ENCODE data around the gene THBS2. TPM values are rescaled to one million over a fixed set of nuclear protein-coding genes. Genes with fewer than 3 reads are reported as not detected.

THBS2 gene
- total RNA-seq, 2 donors from 2014 or later: not detected

DNA sequence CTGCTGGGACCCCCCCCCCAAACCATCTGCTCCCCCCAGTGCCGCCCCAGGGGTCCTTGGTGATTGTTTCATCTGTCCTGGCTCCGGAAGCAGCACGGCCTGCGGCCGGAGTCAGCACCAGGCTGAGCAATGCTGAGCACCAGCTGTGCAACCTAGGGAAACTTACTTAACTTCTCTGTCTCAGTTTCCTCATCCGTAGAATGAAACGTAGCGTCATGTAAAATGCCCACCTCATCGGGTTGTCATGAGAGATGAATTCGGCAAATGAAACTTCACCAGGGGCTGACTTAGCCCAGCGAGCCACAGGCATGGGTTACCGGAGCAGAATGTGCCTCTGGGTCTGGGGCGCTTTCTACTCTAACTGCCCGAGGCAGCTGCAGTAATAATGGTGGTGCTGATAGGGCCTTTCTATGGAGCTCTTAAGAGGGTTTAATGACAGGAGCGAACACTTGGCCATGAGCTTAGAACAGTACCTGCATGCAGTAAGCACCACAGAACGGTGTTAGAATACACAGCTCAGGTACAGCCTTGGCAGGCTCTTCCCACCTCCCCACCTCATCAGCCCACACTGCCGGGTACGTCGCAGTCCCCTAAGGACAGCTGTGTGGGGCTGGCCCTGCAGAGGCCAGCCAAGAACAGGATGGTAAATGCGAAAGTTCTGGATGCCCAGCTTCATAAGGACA lies 1.7 kb downstream of the THBS2 start:
- Mint-ChIP-seq H3K36me3 (ENCODE audit: insufficient read depth in 2 of 2) (no peaks in the 10 kb centered on the region), H3K27ac (no peak overlapping the region), H3K4me1 (ENCODE audit: low read depth) (peaks cover 23% of the 10 kb centered on the region), H3K9me3 (peaks cover 8 to 10% of the 10 kb centered on the region in 2 donors), H3K4me3 (no peak overlapping the region), H3K27me3 (ENCODE audit: low read depth) (peaks cover 69% of the 10 kb centered on the region)
- DNase-seq (no peak), ATAC-seq (replicated peaks in 1 of 2) (no peak)

GRCh38 chr6:169251371-169251802 lies 2.3 kb downstream of the THBS2 start:
- ATAC-seq (replicated peaks in 1 of 2): no peak

GRCh38 chr6:169250660-169251059 lies 3.0 kb downstream of the THBS2 start:
- Mint-ChIP-seq H3K27ac (no peak overlapping the region), H3K9me3 (peaks cover 8 to 10% of the 10 kb centered on the region in 2 donors), H3K4me1 (ENCODE audit: low read depth) (peaks cover 23% of the 10 kb centered on the region), H3K36me3 (ENCODE audit: insufficient read depth in 2 of 2) (no peaks in the 10 kb centered on the region), H3K27me3 (ENCODE audit: low read depth) (peaks cover 58% of the 10 kb centered on the region), H3K4me3 (no peak overlapping the region)
- no peak for ATAC-seq (replicated peaks in 1 of 2)
- no peak for DNase-seq

More at GRCh38 chr6:169251371-169251802, 2.3 kb downstream of the THBS2 start:
- Mint-ChIP-seq H3K36me3 (ENCODE audit: insufficient read depth in 2 of 2) (no peaks in the 10 kb centered on the region), H3K4me3 (no peak overlapping the region), H3K27ac (no peak overlapping the region), H3K9me3 (peaks cover 8 to 10% of the 10 kb centered on the region in 2 donors), H3K4me1 (ENCODE audit: low read depth) (peaks cover 23% of the 10 kb centered on the region), H3K27me3 (ENCODE audit: low read depth) (peaks cover 65% of the 10 kb centered on the region)
- no peak for DNase-seq

GRCh38 chr6:169249057-169249456 lies 4.6 kb downstream of the THBS2 start:
- DNase-seq (no peak), ATAC-seq (replicated peaks in 1 of 2) (no peak)
- H3K4me1 Mint-ChIP-seq (ENCODE audit: low read depth): peaks cover 23% of the 10 kb centered on the region
- H3K27ac Mint-ChIP-seq: no peak overlapping the region
- peaks cover 42% of the 10 kb centered on the region for H3K27me3 Mint-ChIP-seq (ENCODE audit: low read depth)
- no peak overlapping the region for H3K4me3 Mint-ChIP-seq
- H3K36me3 Mint-ChIP-seq (ENCODE audit: insufficient read depth in 2 of 2): no peaks in the 10 kb centered on the region
- peaks cover 8 to 10% of the 10 kb centered on the region in 2 donors for H3K9me3 Mint-ChIP-seq

DNA sequence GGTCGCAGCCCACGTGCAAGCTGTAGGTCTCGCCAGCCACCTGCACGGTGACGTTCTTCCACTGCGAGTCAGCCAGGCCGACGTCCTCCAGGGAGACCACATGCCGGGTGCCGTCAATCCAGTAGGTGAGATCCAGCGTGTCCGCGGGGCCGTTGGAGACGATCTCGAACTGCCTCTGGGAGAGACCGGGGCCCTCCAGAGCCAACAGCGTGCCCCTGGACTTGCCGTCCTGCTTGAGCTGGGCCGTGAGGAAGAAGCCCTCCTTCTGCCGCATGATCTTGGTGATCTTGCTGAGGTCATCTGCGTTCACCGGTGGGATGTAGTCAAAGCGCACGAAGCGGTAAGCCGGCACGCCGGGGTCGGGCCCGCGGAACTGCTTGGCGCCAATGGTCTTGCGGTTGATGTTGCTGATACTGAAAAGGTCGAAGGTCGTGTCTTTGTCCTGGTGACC lies 5.1 kb downstream of the THBS2 start:
- no peak for DNase-seq
- peaks cover 37% of the 10 kb centered on the region for H3K27me3 Mint-ChIP-seq (ENCODE audit: low read depth)
- H3K4me3 Mint-ChIP-seq: no peak overlapping the region
- H3K27ac Mint-ChIP-seq: no peak overlapping the region
- H3K4me1 Mint-ChIP-seq (ENCODE audit: low read depth): peaks cover 19% of the 10 kb centered on the region
- H3K36me3 Mint-ChIP-seq (ENCODE audit: insufficient read depth in 2 of 2): no peaks in the 10 kb centered on the region
- no peak for ATAC-seq (replicated peaks in 1 of 2)
- H3K9me3 Mint-ChIP-seq: peaks cover 8 to 10% of the 10 kb centered on the region in 2 donors

DNA sequence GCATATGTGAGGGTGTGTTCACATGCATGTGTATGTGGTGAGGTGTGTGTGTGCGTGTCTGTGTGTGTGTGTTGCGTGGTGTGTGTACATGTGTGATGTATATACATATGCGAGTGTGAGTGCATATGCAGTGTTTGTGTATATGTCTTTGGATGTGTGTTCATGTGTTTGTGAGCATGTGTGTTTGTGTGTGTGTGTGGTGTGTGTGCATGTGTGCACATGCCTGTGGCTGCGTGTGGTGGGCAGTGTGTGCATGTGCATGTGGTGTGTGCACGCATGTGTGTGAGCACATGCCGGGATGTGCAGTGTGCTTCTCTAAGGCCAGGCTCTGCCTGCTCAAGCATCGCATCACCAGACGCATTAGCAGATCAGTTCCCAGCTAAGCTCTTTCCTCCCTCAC lies 5.7 kb downstream of the THBS2 start:
- H3K36me3 Mint-ChIP-seq (ENCODE audit: insufficient read depth in 2 of 2): no peaks in the 10 kb centered on the region
- H3K4me1 Mint-ChIP-seq (ENCODE audit: low read depth): peaks cover 13% of the 10 kb centered on the region
- H3K4me3 Mint-ChIP-seq: no peak overlapping the region
- no peak overlapping the region for H3K27ac Mint-ChIP-seq
- no peak for ATAC-seq (replicated peaks in 1 of 2)
- no peak for DNase-seq
- H3K9me3 Mint-ChIP-seq: peaks cover 8 to 10% of the 10 kb centered on the region in 2 donors
- peaks cover 31% of the 10 kb centered on the region for H3K27me3 Mint-ChIP-seq (ENCODE audit: low read depth)

GRCh38 chr6:169247419-169247818 lies 6.2 kb downstream of the THBS2 start:
- no peak for DNase-seq
- Mint-ChIP-seq H3K27me3 (ENCODE audit: low read depth) (peaks cover 26% of the 10 kb centered on the region), H3K36me3 (ENCODE audit: insufficient read depth in 2 of 2) (no peaks in the 10 kb centered on the region), H3K4me3 (no peak overlapping the region), H3K4me1 (ENCODE audit: low read depth) (peaks cover 8% of the 10 kb centered on the region), H3K9me3 (peaks cover 8 to 10% of the 10 kb centered on the region in 2 donors), H3K27ac (no peak overlapping the region)
- no peak for ATAC-seq (replicated peaks in 1 of 2)

DNA sequence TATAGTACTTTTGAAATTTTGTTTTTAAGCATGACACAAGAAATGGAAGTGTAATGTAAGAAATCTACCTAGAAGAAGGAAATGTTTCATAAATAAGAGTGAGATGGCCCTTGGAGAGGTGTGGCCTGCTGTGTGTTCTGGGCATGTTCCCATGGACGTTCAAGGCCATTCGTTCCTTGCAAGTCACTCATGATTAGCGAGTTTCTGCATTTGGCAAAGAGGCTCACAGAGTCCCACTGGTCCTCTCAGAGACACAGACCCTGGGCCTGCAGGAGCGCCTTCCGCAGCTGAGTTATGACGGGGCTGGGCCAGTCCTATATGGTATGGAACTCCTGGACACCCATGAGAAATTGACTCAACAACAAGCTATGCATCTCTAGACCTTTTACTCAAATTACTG lies 7.2 kb downstream of the THBS2 start:
- no peaks in the 10 kb centered on the region for H3K4me1 Mint-ChIP-seq (ENCODE audit: low read depth)
- H3K27me3 Mint-ChIP-seq (ENCODE audit: low read depth): peaks cover 16% of the 10 kb centered on the region
- DNase-seq (no peak), ATAC-seq (replicated peaks in 1 of 2) (no peak)
- no peak overlapping the region for H3K27ac Mint-ChIP-seq
- H3K9me3 Mint-ChIP-seq: peaks cover 8 to 10% of the 10 kb centered on the region in 2 donors
- no peak overlapping the region for H3K4me3 Mint-ChIP-seq
- no peaks in the 10 kb centered on the region for H3K36me3 Mint-ChIP-seq (ENCODE audit: insufficient read depth in 2 of 2)

GRCh38 chr6:169244684-169245383 lies 8.8 kb downstream of the THBS2 start:
- no peaks in the 10 kb centered on the region for H3K36me3 Mint-ChIP-seq (ENCODE audit: insufficient read depth in 2 of 2)
- no peak overlapping the region for H3K4me3 Mint-ChIP-seq
- H3K4me1 Mint-ChIP-seq (ENCODE audit: low read depth): no peaks in the 10 kb centered on the region
- no peak for DNase-seq
- H3K27me3 Mint-ChIP-seq (ENCODE audit: low read depth): no peaks in the 10 kb centered on the region
- ATAC-seq (replicated peaks in 1 of 2): no peak
- peaks cover 8 to 10% of the 10 kb centered on the region in 2 donors for H3K9me3 Mint-ChIP-seq
- no peak overlapping the region for H3K27ac Mint-ChIP-seq

GRCh38 chr6:169243661-169244060 lies 10.0 kb downstream of the THBS2 start:
- Mint-ChIP-seq H3K4me1 (ENCODE audit: low read depth) (no peaks in the 10 kb centered on the region), H3K9me3 (peaks cover 8 to 10% of the 10 kb centered on the region in 2 donors), H3K27ac (no peak overlapping the region), H3K27me3 (ENCODE audit: low read depth) (no peaks in the 10 kb centered on the region), H3K4me3 (no peak overlapping the region), H3K36me3 (ENCODE audit: insufficient read depth in 2 of 2) (no peaks in the 10 kb centered on the region)
- ATAC-seq (replicated peaks in 1 of 2) (no peak), DNase-seq (no peak)

DNA sequence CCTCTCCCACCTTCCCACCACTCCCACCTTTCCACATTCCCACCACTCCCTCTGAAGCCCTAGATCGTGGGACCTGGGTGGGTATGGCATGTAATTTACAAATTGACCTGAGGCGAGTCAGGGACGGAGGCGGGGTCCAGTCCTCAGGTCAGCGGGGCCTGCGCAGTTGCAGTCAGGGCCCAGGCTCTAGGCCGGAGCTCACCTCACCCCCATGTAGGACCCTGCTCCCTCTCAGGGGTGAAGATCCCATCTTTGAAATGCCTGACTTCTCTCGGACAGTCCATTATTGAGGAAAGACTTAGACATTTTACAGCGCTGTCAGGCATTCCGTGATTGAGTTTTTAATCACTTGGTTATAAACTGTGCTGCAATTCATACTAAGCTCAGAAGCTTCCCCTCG lies 10.5 kb downstream of the THBS2 start:
- no peak for ATAC-seq (replicated peaks in 1 of 2)

GRCh38 chr6:169241688-169242350 lies 11.8 kb downstream of the THBS2 start:
- Mint-ChIP-seq H3K27me3 (ENCODE audit: low read depth) (no peaks in the 10 kb centered on the region), H3K4me3 (no peak overlapping the region), H3K36me3 (ENCODE audit: insufficient read depth in 2 of 2) (no peaks in the 10 kb centered on the region), H3K4me1 (ENCODE audit: low read depth) (no peaks in the 10 kb centered on the region), H3K9me3 (no peaks in the 10 kb centered on the region), H3K27ac (no peak overlapping the region)
- DNase-seq: no peak
- no peak for ATAC-seq (replicated peaks in 1 of 2)

More for the DNA sequence above, 10.5 kb downstream of the THBS2 start:
- Mint-ChIP-seq H3K27me3 (ENCODE audit: low read depth) (no peaks in the 10 kb centered on the region), H3K4me3 (no peak overlapping the region), H3K4me1 (ENCODE audit: low read depth) (no peaks in the 10 kb centered on the region), H3K27ac (no peak overlapping the region), H3K9me3 (peaks cover 8 to 10% of the 10 kb centered on the region in 2 donors), H3K36me3 (ENCODE audit: insufficient read depth in 2 of 2) (no peaks in the 10 kb centered on the region)
- no peak for DNase-seq
